ENCODE results near the gene PCDHGA9. TPM values are rescaled to one million over a fixed set of nuclear protein-coding genes. Genes with fewer than 3 reads are reported as not detected.

Gene PCDHGA9
- total RNA-seq, 1 experiment from 2014 or later = 1.9 TPM

DNA sequence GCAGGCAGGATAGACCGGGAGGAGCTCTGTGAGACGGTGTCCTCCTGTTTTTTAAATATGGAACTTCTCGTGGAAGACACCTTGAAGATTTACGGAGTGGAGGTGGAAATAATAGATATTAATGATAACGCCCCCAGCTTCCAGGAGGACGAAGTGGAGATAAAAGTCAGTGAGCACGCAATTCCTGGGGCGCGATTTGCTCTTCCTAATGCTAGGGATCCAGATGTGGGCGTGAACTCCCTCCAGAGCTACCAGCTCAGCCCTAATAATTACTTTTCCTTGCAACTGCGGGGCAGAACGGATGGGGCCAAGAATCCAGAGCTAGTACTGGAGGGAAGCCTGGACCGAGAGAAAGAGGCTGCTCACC is 18.9 kb downstream of the PCDHGA9 start:
- H4K20me1 ChIP-seq (ENCODE audit: low read length) = no peaks in the 10 kb centered on the region
- TF ChIP-seq EZH2phosphoT487 (IDR thresholded peaks at IDR 0.05; ENCODE audit: borderline replicate concordance, low read length) = no peak
- TF ChIP-seq, protein P1, sequence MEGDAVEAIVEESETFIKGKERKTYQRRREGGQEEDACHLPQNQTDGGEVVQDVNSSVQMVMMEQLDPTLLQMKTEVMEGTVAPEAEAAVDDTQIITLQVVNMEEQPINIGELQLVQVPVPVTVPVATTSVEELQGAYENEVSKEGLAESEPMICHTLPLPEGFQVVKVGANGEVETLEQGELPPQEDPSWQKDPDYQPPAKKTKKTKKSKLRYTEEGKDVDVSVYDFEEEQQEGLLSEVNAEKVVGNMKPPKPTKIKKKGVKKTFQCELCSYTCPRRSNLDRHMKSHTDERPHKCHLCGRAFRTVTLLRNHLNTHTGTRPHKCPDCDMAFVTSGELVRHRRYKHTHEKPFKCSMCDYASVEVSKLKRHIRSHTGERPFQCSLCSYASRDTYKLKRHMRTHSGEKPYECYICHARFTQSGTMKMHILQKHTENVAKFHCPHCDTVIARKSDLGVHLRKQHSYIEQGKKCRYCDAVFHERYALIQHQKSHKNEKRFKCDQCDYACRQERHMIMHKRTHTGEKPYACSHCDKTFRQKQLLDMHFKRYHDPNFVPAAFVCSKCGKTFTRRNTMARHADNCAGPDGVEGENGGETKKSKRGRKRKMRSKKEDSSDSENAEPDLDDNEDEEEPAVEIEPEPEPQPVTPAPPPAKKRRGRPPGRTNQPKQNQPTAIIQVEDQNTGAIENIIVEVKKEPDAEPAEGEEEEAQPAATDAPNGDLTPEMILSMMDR (conservative IDR thresholded peaks at IDR 0.05; ENCODE audit: low read depth, low read length) = no peak
- TF ChIP-seq EZH2 (IDR thresholded peaks at IDR 0.05; ENCODE audit: low read length, unreplicated experiment) = no peak
- CTCF ChIA-PET = interaction anchor here (0.6 kb wide), 1 partner anchor 250 kb away, joined by 3 read pairs; no protein-coding TSS in a partner anchor
- DNase-seq = no peak
- no peaks in the 10 kb centered on the region for H3K27me3 ChIP-seq (ENCODE audit: low read length)
- H3F3A ChIP-seq (ENCODE audit: low read length, unreplicated experiment) = no peaks in the 10 kb centered on the region
- no peak for ATAC-seq
- no peak overlapping the region for H3K27ac ChIP-seq (ENCODE audit: low read length)
- no peaks in the 10 kb centered on the region for H3K9me2 ChIP-seq (replicated peaks; ENCODE audit: low read length)
- no peaks in the 10 kb centered on the region for H3K4me1 ChIP-seq (ENCODE audit: insufficient read depth, low read length)
- no peak overlapping the region for H3K9ac ChIP-seq (ENCODE audit: low read length)
- POLR2A ChIA-PET (ENCODE audit: unreplicated experiment) = no interaction called here
- no peak overlapping the region for H2AFZ ChIP-seq (ENCODE audit: low read length)
- H3K4me3 ChIP-seq (ENCODE audit: low read length) = no peak overlapping the region
- H3K79me2 ChIP-seq (ENCODE audit: low read length) = no peaks in the 10 kb centered on the region
- no peak overlapping the region for H3K4me2 ChIP-seq (ENCODE audit: low read length)
- H3K36me3 ChIP-seq (ENCODE audit: low read depth, low read length) = no peaks in the 10 kb centered on the region; the same call in 1 of the 2 replicates
- no peaks in the 10 kb centered on the region for H3K9me3 ChIP-seq (ENCODE audit: low read length)
- intact Hi-C loops (cut with micrococcal nuclease) = no loop called here
- BruUV-seq (replicated peaks) = no TSS peak

DNA sequence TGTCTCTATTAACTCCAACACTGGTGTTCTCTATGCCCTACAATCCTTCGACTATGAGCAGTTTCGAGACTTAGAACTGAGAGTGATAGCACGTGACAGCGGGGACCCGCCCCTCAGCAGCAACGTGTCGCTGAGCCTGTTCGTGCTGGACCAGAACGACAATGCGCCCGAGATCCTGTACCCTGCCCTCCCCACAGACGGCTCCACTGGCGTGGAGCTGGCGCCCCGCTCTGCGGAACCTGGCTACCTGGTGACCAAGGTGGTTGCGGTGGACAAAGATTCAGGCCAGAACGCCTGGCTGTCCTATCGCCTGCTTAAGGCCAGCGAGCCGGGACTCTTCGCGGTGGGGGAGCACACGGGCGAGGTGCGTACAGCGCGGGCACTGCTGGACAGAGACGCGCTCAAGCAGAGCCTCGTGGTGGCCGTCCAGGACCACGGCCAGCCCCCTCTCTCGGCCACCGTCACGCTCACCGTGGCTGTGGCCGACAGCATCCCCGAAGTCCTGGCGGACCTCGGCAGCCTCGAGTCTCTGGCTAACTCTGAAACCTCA is 20.2 kb downstream of the PCDHGA9 start:
- POLR2A ChIA-PET (ENCODE audit: unreplicated experiment) = no interaction called here
- no peaks in the 10 kb centered on the region for H4K20me1 ChIP-seq (ENCODE audit: low read length)

More for the DNA sequence above, 20.2 kb downstream of the PCDHGA9 start:
- Histone ChIP-seq H3K4me2 (ENCODE audit: low read length) (no peak overlapping the region), H3K79me2 (ENCODE audit: low read length) (no peaks in the 10 kb centered on the region), H3K9ac (ENCODE audit: low read length) (no peak overlapping the region), H3K4me1 (ENCODE audit: insufficient read depth, low read length) (no peaks in the 10 kb centered on the region), H3K27me3 (ENCODE audit: low read length) (no peaks in the 10 kb centered on the region), H3K36me3 (ENCODE audit: low read depth, low read length) (no peaks in the 10 kb centered on the region; the same call in 1 of the 2 replicates), H3K9me2 (replicated peaks; ENCODE audit: low read length) (no peaks in the 10 kb centered on the region), H2AFZ (ENCODE audit: low read length) (no peak overlapping the region), H3K27ac (ENCODE audit: low read length) (no peak overlapping the region), H3K4me3 (ENCODE audit: low read length) (no peak overlapping the region), H3K9me3 (ENCODE audit: low read length) (no peaks in the 10 kb centered on the region), H3F3A (ENCODE audit: low read length, unreplicated experiment) (no peaks in the 10 kb centered on the region)
- CTCF ChIA-PET = no interaction called here
- BruUV-seq (replicated peaks) = no TSS peak
- TF ChIP-seq EZH2phosphoT487 (IDR thresholded peaks at IDR 0.05; ENCODE audit: borderline replicate concordance, low read length) (no peak), EZH2 (IDR thresholded peaks at IDR 0.05; ENCODE audit: low read length, unreplicated experiment) (no peak)
- TF ChIP-seq, protein P1 (conservative IDR thresholded peaks at IDR 0.05; ENCODE audit: low read depth, low read length) = no peak
- DNase-seq = no peak
- intact Hi-C loops (cut with micrococcal nuclease) = no loop called here
- ATAC-seq = no peak

Measured in PC-3 (cell line).